Liver (tissue), 9 donors: ENCODE data around the gene TOMM70. TPM values are rescaled to one million over a fixed set of nuclear protein-coding genes. Genes with fewer than 3 reads are reported as not detected.

Source experiments
- DNase-seq: peaks from one replicate; pipeline ENCODE4 v3.0.0-alpha.2; 2017; ENCODE audit warnings: low spot score
- H3K27ac ChIP-seq, 2 donors: one replicate each; pipeline ENCODE4 v1.7.0; 2013; ENCODE audit warnings: inconsistent platforms in 2 of 2, low read length in 2 of 2, control low read depth in 1 of 2, low read depth in 1 of 2, mild to moderate bottlenecking in 1 of 2
- H3K27me3 ChIP-seq, 4 donors: one replicate each; pipeline versions ENCODE4 v1.6.1 to v1.7.0; 2013; ENCODE audit warnings: low read length in 3 of 4, inconsistent platforms in 1 of 4, mild to moderate bottlenecking in 1 of 4, moderate library complexity in 1 of 4; ENCODE audit not compliant: control insufficient read depth in 4 of 4, insufficient read depth in 4 of 4
- H3K36me3 ChIP-seq, 4 donors: one replicate each; pipeline versions ENCODE4 v1.6.1 to v1.7.0; 2013; ENCODE audit warnings: low read length in 3 of 4, mild to moderate bottlenecking in 3 of 4, low read depth in 1 of 4, moderate library complexity in 1 of 4; ENCODE audit not compliant: control insufficient read depth in 4 of 4, insufficient read depth in 3 of 4
- H3K4me1 ChIP-seq, 4 donors: one replicate each; pipeline versions ENCODE4 v1.6.1 to v1.7.0; 2013; ENCODE audit warnings: low read length in 3 of 4, mild to moderate bottlenecking in 3 of 4, moderate library complexity in 1 of 4; ENCODE audit not compliant: control insufficient read depth in 4 of 4, insufficient read depth in 4 of 4
- H3K4me3 ChIP-seq, 3 donors: one replicate each; pipeline versions ENCODE4 v1.6.1 to v1.7.0; 2013; ENCODE audit warnings: low read length in 3 of 3, control low read depth in 1 of 3, low read depth in 1 of 3, mild to moderate bottlenecking in 1 of 3
- H3K9ac ChIP-seq, 2 donors: one replicate each; pipeline ENCODE4 v1.7.0; 2013; ENCODE audit warnings: low read length in 2 of 2, mild to moderate bottlenecking in 2 of 2, moderate library complexity in 2 of 2, control low read depth in 1 of 2, low read depth in 1 of 2
- H3K9me3 ChIP-seq, 4 donors: one replicate each; pipeline versions ENCODE4 v1.6.1 to v1.7.0; 2013; ENCODE audit warnings: low read length in 3 of 4; ENCODE audit not compliant: control insufficient read depth in 4 of 4
- ATF3 ChIP-seq: IDR thresholded peaks from 2 replicates; pipeline ENCODE4 v1.6.1; 2016; ENCODE audit warnings: antibody characterized with exemption
- EGR1 ChIP-seq, 2 donors: IDR thresholded peaks; 2 replicates each; pipeline ENCODE4 v1.6.1; 2016 to 2018; ENCODE audit warnings: antibody characterized with exemption in 2 of 2, low read depth in 2 of 2
- FOXA1 ChIP-seq: IDR thresholded peaks from 2 replicates; pipeline ENCODE4 v1.6.1; 2016; ENCODE audit warnings: antibody characterized with exemption
- FOXA2 ChIP-seq: IDR thresholded peaks from 2 replicates; pipeline ENCODE4 v1.6.1; 2016; ENCODE audit warnings: antibody characterized with exemption
- GABPA ChIP-seq, 2 donors: IDR thresholded peaks in 1 of 2; conservative IDR thresholded peaks in 1 of 2; 2 replicates each; pipeline ENCODE4 v1.6.1; 2016; ENCODE audit warnings: antibody characterized with exemption in 2 of 2, mild to moderate bottlenecking in 1 of 2, moderate library complexity in 1 of 2
- HNF4A ChIP-seq, 2 donors: conservative IDR thresholded peaks; 2 replicates each; pipeline ENCODE4 v1.6.1; 2016; ENCODE audit warnings: antibody characterized with exemption in 2 of 2, mild to moderate bottlenecking in 2 of 2
- HNF4G ChIP-seq: IDR thresholded peaks from 2 replicates; pipeline ENCODE4 v1.6.1; 2016; ENCODE audit warnings: antibody characterized with exemption
- JUND ChIP-seq, 2 donors: IDR thresholded peaks; 2 replicates each; pipeline ENCODE4 v1.6.1; 2016; ENCODE audit warnings: antibody characterized with exemption in 2 of 2
- MAX ChIP-seq: IDR thresholded peaks from 2 replicates; pipeline ENCODE4 v1.6.1; 2016; ENCODE audit warnings: antibody characterized with exemption
- NR2F2 ChIP-seq: IDR thresholded peaks from 2 replicates; pipeline ENCODE4 v1.6.1; 2016; ENCODE audit warnings: antibody characterized with exemption
- RAD21 ChIP-seq, 2 donors: IDR thresholded peaks; 2 replicates each; pipeline ENCODE4 v1.6.1; 2016; ENCODE audit warnings: antibody characterized with exemption in 2 of 2, mild to moderate bottlenecking in 2 of 2
- REST ChIP-seq: IDR thresholded peaks from 2 replicates; pipeline ENCODE4 v1.6.1; 2016; ENCODE audit warnings: antibody characterized with exemption, mild to moderate bottlenecking
- RXRA ChIP-seq, 2 donors: IDR thresholded peaks; 2 replicates each; pipeline ENCODE4 v1.6.1; 2017 to 2018; ENCODE audit warnings: antibody characterized with exemption in 2 of 2, mild to moderate bottlenecking in 1 of 2
- SP1 ChIP-seq: IDR thresholded peaks from 2 replicates; pipeline ENCODE4 v1.6.1; 2018; ENCODE audit warnings: antibody characterized with exemption, mild to moderate bottlenecking
- TAF1 ChIP-seq: conservative IDR thresholded peaks from 2 replicates; pipeline ENCODE4 v1.6.1; 2016; ENCODE audit warnings: antibody characterized with exemption, mild to moderate bottlenecking
- YY1 ChIP-seq: IDR thresholded peaks from 2 replicates; pipeline ENCODE4 v1.6.1; 2016; ENCODE audit warnings: antibody characterized with exemption, mild to moderate bottlenecking
- WGBS: extraction: QIAGEN DNeasy Blood & Tissue Kit; methylation state at CpG from one replicate; pipeline ENCODE4 v1.1.7; 2013; 5-methylcytosine and 5-hydroxymethylcytosine counted together
- polyA plus RNA-seq, 2 donors: library from polyadenylated mRNA; stranded (reverse) in 1 of 2; unstranded in 1 of 2; fragments of 200-250 nt in 1 of 2; fragments of >200 nt in 1 of 2; fragmentation: Nextera tagmentation in 1 of 2; extraction: Ambion mirVana in 1 of 2; gene quantifications; one replicate each; pipeline versions ENCODE4 v1.2.1 to v1.2.3, GENCODE V29; 2013 to 2015
- total RNA-seq, 2 donors: library from RNA; depleted of rRNA; stranded (reverse); fragments of >200 nt; gene quantifications; one replicate each; pipeline ENCODE4 v1.2.3, GENCODE V29; 2014
- TF ChIP-seq, protein P1 (sequence below): IDR thresholded peaks from 2 replicates; pipeline ENCODE4 v1.6.1; 2016; ENCODE audit warnings: antibody characterized with exemption
- TF ChIP-seq, protein P2 (sequence below): fragments of 150-350 bp; IDR thresholded peaks from 2 replicates; pipeline ENCODE4 v1.5.1; 2017; ENCODE audit warnings: improper control_type of control experiment, low read depth, low read length; ENCODE audit not compliant: missing input control
- donor health status: healthy.
- donor health status: healthy.
- donor health status: healthy.
- donor health status: healthy.
- donor health status: healthy.

Gene TOMM70
- total and polyA plus RNA-seq, 4 donors = 16.7 to 55.8 (median 32.6) TPM

DNA sequence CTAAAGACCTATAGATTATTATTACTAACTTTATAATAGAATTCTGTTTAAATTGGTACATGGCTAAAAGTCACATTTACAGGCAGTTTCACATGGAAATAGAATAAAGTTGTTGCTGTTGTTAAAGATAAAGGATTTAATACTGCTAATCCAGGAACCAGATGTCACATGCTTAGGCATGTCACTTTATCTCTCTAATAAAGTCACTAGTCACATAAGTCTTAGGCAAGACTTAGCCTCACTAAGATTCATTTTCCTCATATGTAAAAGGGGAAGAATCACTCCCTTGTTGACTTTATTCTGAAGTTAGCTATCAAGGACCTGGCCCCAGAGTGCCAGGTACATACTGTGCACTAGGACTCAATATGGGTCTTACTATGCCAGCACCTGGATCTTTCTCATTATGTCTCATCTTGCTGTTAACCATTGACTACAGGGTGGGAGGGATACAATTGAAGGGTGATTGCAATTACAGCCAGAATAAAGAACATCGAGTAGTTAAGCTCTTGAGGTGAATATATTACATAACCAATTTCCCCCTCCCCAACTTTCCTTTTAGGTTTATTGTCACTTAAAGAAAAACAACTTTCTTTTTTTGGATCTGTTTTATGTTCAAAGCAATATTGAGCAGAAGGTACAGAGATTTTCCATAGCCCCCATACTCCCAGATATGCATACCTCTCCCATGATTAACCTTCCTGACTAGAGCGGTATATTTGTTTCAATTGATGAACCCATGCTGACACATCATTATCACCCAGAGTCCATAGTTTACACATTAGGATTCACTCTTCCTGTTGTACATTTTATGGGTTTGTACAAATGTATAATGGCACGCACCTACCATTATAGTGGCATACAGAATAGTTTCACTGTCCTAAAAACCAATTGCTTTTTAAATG is 37.1 kb upstream of the TOMM70 start:
- no peak overlapping the region for H3K4me3 ChIP-seq
- WGBS = 82% methylated on average over 3 of the region's 3 CpGs
- H3K4me1 ChIP-seq = no peaks in the 10 kb centered on the region
- H3K9ac ChIP-seq = no peak overlapping the region
- TF ChIP-seq MAX (no peak), REST (no peak), FOXA1 (no peak), JUND (IDR thresholded peaks at IDR 0.05) (no peak), FOXA2 (no peak), RAD21 (IDR thresholded peaks at IDR 0.05) (no peak), HNF4G (no peak), ATF3 (no peak), NR2F2 (no peak), HNF4A (conservative IDR thresholded peaks at IDR 0.05) (no peak), TAF1 (no peak), EGR1 (IDR thresholded peaks at IDR 0.05; ENCODE audit: low read depth in 2 of 2) (no peak), YY1 (no peak), RXRA (IDR thresholded peaks at IDR 0.05) (no peak), GABPA (IDR thresholded peaks at IDR 0.05 in 1 of 2, conservative IDR thresholded peaks at IDR 0.05 in 1 of 2) (no peak), SP1 (no peak)
- TF ChIP-seq, protein P1, sequence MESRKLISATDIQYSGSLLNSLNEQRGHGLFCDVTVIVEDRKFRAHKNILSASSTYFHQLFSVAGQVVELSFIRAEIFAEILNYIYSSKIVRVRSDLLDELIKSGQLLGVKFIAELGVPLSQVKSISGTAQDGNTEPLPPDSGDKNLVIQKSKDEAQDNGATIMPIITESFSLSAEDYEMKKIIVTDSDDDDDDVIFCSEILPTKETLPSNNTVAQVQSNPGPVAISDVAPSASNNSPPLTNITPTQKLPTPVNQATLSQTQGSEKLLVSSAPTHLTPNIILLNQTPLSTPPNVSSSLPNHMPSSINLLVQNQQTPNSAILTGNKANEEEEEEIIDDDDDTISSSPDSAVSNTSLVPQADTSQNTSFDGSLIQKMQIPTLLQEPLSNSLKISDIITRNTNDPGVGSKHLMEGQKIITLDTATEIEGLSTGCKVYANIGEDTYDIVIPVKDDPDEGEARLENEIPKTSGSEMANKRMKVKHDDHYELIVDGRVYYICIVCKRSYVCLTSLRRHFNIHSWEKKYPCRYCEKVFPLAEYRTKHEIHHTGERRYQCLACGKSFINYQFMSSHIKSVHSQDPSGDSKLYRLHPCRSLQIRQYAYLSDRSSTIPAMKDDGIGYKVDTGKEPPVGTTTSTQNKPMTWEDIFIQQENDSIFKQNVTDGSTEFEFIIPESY = no peak
- TF ChIP-seq, protein P2, sequence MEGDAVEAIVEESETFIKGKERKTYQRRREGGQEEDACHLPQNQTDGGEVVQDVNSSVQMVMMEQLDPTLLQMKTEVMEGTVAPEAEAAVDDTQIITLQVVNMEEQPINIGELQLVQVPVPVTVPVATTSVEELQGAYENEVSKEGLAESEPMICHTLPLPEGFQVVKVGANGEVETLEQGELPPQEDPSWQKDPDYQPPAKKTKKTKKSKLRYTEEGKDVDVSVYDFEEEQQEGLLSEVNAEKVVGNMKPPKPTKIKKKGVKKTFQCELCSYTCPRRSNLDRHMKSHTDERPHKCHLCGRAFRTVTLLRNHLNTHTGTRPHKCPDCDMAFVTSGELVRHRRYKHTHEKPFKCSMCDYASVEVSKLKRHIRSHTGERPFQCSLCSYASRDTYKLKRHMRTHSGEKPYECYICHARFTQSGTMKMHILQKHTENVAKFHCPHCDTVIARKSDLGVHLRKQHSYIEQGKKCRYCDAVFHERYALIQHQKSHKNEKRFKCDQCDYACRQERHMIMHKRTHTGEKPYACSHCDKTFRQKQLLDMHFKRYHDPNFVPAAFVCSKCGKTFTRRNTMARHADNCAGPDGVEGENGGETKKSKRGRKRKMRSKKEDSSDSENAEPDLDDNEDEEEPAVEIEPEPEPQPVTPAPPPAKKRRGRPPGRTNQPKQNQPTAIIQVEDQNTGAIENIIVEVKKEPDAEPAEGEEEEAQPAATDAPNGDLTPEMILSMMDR = no peak
- H3K9me3 ChIP-seq = no peaks in the 10 kb centered on the region
- H3K27ac ChIP-seq = no peak overlapping the region
- H3K36me3 ChIP-seq = no peaks in the 10 kb centered on the region
- DNase-seq = no peak
- no peaks in the 10 kb centered on the region for H3K27me3 ChIP-seq
